Nephron (organoid): ENCODE data around the gene CCDC171.
A peak's percentile ranks its signal among the peaks of the same experiment; 100 is the strongest.

Source experiments
- H3K27ac Mint-ChIP-seq, 3 experiments: 2 replicates each; pipeline ENCODE4 v1.8.0; 2020; ENCODE audit warnings: mixed read lengths in 3 of 3, mild to moderate bottlenecking in 2 of 3, moderate library complexity in 1 of 3
- H3K27me3 Mint-ChIP-seq: 2 replicates; pipeline ENCODE4 v1.8.0; 2021; ENCODE audit warnings: low read depth, mild to moderate bottlenecking, moderate library complexity, mixed read lengths
- H3K36me3 Mint-ChIP-seq: 2 replicates; pipeline ENCODE4 v1.8.0; 2020; ENCODE audit warnings: low read depth, mixed read lengths
- H3K4me1 Mint-ChIP-seq: 2 replicates; pipeline ENCODE4 v1.8.0; 2020; ENCODE audit warnings: mixed read lengths
- H3K4me3 Mint-ChIP-seq, 3 experiments: 2 replicates each; pipeline ENCODE4 v1.8.0; 2020; ENCODE audit warnings: mild to moderate bottlenecking in 3 of 3, mixed read lengths in 3 of 3, moderate library complexity in 2 of 3
- H3K9me3 Mint-ChIP-seq: 2 replicates; pipeline ENCODE4 v1.8.0; 2020; ENCODE audit warnings: mixed read lengths
- TF ChIP-seq, protein P1 (sequence below), 3 experiments: fragments of 200-600 bp; sonication (generic); IDR thresholded peaks; one replicate each; pipeline ENCODE4 v1.5.0; 2021; ENCODE audit warnings: antibody characterized with exemption in 3 of 3; ENCODE audit not compliant: unreplicated experiment in 3 of 3

Gene CCDC171

DNA sequence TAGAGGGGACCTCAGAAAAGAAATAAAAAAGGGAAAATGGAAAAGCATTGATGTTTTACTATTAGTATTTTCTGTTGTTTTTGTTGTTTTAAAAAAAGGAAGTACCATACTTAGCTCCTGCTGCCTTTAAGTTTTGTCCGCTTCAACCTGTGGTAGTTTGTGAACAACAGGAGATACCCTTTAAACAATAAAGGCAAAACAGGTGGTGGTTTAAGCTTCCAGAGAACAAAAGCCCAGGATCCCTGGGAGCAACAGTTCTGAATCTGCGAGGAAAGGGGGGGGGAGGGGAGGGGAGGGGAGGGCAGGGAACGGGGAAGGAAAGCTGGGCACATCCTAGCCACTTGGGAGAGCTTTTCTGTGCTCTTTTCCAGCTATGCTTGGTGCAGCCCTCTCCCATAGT is 40.0 kb upstream of the CCDC171 start:
- H3K36me3 Mint-ChIP-seq: peaks cover 8% of the 10 kb centered on the region
- no peak overlapping the region for H3K4me3 Mint-ChIP-seq
- H3K9me3 Mint-ChIP-seq: no peaks in the 10 kb centered on the region
- TF ChIP-seq, protein P1, sequence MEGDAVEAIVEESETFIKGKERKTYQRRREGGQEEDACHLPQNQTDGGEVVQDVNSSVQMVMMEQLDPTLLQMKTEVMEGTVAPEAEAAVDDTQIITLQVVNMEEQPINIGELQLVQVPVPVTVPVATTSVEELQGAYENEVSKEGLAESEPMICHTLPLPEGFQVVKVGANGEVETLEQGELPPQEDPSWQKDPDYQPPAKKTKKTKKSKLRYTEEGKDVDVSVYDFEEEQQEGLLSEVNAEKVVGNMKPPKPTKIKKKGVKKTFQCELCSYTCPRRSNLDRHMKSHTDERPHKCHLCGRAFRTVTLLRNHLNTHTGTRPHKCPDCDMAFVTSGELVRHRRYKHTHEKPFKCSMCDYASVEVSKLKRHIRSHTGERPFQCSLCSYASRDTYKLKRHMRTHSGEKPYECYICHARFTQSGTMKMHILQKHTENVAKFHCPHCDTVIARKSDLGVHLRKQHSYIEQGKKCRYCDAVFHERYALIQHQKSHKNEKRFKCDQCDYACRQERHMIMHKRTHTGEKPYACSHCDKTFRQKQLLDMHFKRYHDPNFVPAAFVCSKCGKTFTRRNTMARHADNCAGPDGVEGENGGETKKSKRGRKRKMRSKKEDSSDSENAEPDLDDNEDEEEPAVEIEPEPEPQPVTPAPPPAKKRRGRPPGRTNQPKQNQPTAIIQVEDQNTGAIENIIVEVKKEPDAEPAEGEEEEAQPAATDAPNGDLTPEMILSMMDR (IDR thresholded peaks at IDR 0.05; ENCODE audit: unreplicated experiment in 3 of 3): no peak
- H3K27ac Mint-ChIP-seq: no peak overlapping the region
- H3K4me1 Mint-ChIP-seq: peaks cover 34% of the 10 kb centered on the region
- peaks cover 3% of the 10 kb centered on the region for H3K27me3 Mint-ChIP-seq

DNA sequence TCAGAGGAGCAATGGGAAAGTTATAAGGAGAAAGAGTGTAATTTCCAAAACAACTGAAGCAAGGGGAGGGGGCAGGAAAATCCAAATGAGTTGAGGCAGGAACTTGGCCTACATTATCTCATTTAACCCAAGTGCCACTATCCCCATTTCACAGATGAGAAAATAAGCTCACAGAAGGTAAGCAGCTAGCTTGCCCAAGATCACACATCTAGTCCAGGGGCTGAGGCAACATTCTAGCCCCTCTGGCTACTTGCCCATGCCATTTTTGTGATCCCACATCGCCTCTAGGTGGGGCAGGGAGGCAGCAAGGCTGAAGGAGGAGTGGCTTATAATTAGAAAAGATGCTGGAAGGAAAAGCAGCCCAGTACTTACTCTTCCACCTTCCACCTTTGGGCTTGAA is 39.5 kb upstream of the CCDC171 start:
- Mint-ChIP-seq H3K36me3 (peaks cover 5% of the 10 kb centered on the region), H3K27ac (peak overlapping the region in 1 of 3 experiments; percentile 38), H3K9me3 (no peaks in the 10 kb centered on the region), H3K4me1 (peaks cover 30% of the 10 kb centered on the region), H3K4me3 (peak overlapping the region; percentile 42 to 68 (median 57)), H3K27me3 (peaks cover 3% of the 10 kb centered on the region)
- TF ChIP-seq, protein P1 (IDR thresholded peaks at IDR 0.05; ENCODE audit: unreplicated experiment in 3 of 3): no peak

DNA sequence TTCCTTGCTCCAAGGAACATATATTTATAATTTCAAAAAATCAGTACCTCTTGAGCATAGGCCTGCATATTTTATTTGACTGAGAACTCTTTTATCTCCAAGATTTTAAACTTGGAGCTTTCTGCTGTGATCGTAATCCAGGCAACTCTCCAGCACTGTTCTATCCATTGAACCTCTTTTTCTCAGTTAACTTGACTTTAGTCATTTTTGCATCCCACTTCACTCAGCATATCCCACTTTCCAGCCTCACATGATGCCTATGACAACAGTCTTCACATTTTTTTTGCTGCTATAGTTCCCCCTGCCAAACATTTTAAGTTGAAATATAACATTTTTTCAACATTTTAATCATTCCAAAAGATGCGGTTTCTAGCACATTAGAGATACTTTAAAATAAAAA is 33.0 kb upstream of the CCDC171 start:
- Mint-ChIP-seq H3K4me3 (no peak overlapping the region), H3K4me1 (no peaks in the 10 kb centered on the region), H3K27ac (no peak overlapping the region), H3K27me3 (no peaks in the 10 kb centered on the region), H3K36me3 (no peaks in the 10 kb centered on the region), H3K9me3 (no peaks in the 10 kb centered on the region)
- TF ChIP-seq, protein P1 (IDR thresholded peaks at IDR 0.05; ENCODE audit: unreplicated experiment in 3 of 3): no peak

DNA sequence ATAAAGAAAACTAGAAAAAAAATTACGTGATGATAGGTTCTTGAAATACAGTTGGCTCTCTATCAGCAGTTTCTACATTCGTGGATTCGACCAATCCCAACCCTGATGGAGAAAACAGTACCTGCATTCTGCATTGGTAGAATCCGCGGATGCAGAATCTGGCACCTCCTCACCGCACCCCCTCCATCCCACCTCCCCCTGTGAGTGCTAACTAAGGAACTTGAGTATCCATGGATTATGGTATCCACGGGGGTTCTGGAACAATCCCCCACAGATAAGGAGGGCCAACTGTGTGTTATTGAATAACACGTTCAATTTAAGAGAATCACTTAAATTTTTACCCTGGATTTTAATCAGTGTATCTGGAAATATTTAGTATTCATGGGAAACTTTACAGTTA is 31.6 kb upstream of the CCDC171 start:
- Mint-ChIP-seq H3K4me3 (no peak overlapping the region), H3K36me3 (no peaks in the 10 kb centered on the region), H3K4me1 (no peaks in the 10 kb centered on the region), H3K9me3 (no peaks in the 10 kb centered on the region), H3K27ac (no peak overlapping the region), H3K27me3 (no peaks in the 10 kb centered on the region)
- TF ChIP-seq, protein P1 (IDR thresholded peaks at IDR 0.05; ENCODE audit: unreplicated experiment in 3 of 3): no peak

DNA sequence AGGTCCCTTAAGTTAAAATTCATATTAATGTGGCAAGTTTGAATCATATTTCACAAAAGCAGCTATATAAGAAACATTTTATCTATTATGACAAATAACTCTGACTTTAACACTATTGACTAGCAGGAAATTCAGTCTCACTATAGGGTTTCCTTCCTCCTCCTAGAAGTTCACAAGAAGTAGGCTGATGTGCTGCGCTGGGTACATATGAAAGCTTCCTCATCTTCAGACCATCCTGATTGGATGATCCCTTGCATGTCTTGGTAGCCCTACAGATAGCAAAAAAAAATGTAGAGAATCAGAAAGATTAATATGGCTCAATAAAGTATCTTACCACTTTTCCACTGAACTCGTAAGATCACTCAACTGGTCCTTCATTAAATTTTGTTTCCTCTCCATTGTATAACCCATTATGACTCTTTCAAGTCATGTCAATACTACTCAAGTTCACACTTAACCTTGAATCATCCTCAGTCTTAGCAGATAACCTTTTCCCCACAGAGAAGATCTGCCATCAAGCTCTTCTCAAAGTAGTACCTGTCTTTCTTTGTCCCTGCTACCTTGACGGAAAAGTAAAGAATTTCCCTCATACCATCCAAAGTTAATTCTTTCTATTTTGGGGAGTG is 30.6 kb upstream of the CCDC171 start:
- no peaks in the 10 kb centered on the region for H3K4me1 Mint-ChIP-seq
- H3K4me3 Mint-ChIP-seq: no peak overlapping the region
- no peaks in the 10 kb centered on the region for H3K27me3 Mint-ChIP-seq
- H3K27ac Mint-ChIP-seq: no peak overlapping the region
- TF ChIP-seq, protein P1 (IDR thresholded peaks at IDR 0.05; ENCODE audit: unreplicated experiment in 3 of 3): no peak
- H3K9me3 Mint-ChIP-seq: no peaks in the 10 kb centered on the region
- H3K36me3 Mint-ChIP-seq: no peaks in the 10 kb centered on the region

DNA sequence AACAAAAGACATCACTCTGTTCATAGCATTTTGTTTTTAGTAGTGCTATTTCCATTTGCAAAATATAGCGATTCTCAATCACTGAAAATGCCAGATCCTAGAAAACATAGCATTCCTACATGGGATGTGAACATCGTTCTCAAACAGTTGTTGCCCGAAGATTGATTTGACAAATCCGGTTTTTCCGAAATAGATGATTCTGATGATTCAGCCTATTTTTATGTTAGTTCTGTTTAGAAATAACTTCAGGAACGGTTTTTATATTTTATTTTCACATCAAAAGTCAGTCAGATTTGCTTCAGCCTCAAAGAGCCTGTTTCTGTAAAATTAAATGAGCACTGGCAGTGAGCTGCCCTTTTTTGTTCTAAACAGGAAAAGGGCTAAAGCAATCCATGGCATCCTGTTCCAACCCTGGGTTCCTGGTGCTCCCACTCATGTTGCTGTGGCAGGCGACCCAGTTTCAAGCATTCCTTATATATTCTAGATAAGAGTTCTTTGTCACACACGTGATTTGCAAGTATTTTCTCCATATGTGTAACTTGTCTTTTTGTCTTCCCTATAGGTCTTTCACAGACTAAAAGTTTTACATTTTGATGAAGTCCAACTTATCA is 27.9 kb upstream of the CCDC171 start:
- H3K36me3 Mint-ChIP-seq: no peaks in the 10 kb centered on the region
- H3K27ac Mint-ChIP-seq: no peak overlapping the region
- TF ChIP-seq, protein P1 (IDR thresholded peaks at IDR 0.05; ENCODE audit: unreplicated experiment in 3 of 3): no peak
- H3K4me3 Mint-ChIP-seq: no peak overlapping the region
- no peaks in the 10 kb centered on the region for H3K27me3 Mint-ChIP-seq
- H3K4me1 Mint-ChIP-seq: no peaks in the 10 kb centered on the region
- no peaks in the 10 kb centered on the region for H3K9me3 Mint-ChIP-seq
